PC-3 (cell line): ENCODE results near the gene TBXAS1. TPM values are rescaled to one million over a fixed set of nuclear protein-coding genes. Genes with fewer than 3 reads are reported as not detected.

ENCODE experiments used
- ATAC-seq: fragments of 200-7000 bp; cut with Tn5 transposase; 2 replicates; pipeline ENCODE4 v1.9.1; 2020; ENCODE audit warnings: mild to moderate bottlenecking, moderate library complexity
- BruUV-seq: library from RNA; stranded (reverse); fragments of 400-500 nt; replicated peaks from 2 replicates; lab custom pipeline; 2021; lab: Mats Ljungman, UMichigan
- CTCF ChIA-PET: fragments of 300-600 bp; sonication (Branson Sonifier 250); formaldehyde crosslinking; loops from one replicate; lab custom pipeline; 2022; ENCODE audit warnings: antibody characterized with exemption; lab: Charles Lee
- POLR2A ChIA-PET: fragments of 300-600 bp; sonication (Branson Sonifier 250); formaldehyde crosslinking; loops from one replicate; lab custom pipeline; 2022; ENCODE audit warnings: antibody characterized with exemption; ENCODE audit not compliant: unreplicated experiment; lab: Charles Lee
- DNase-seq: peaks from one replicate; pipeline ENCODE4 v3.0.0-alpha.2; 2015
- H2AFZ ChIP-seq: fragments of 300-600 bp; sonication (generic); 2 replicates; pipeline ENCODE4 v1.6.0; 2016; ENCODE audit warnings: antibody characterized with exemption, low read length
- H3F3A ChIP-seq: fragments of 300-600 bp; sonication (generic); one replicate; pipeline ENCODE4 v1.6.0; 2017; ENCODE audit warnings: antibody characterized with exemption, low read length, control low read depth, mild to moderate bottlenecking; ENCODE audit not compliant: unreplicated experiment
- H3K27ac ChIP-seq: fragments of 300-600 bp; sonication (generic); 2 replicates; pipeline ENCODE4 v1.5.1; 2016; ENCODE audit warnings: mild to moderate bottlenecking, low read length
- H3K27me3 ChIP-seq: fragments of 300-600 bp; sonication (generic); 2 replicates; pipeline ENCODE4 v1.6.1; 2016; ENCODE audit warnings: low read length, mixed read lengths
- H3K36me3 ChIP-seq: fragments of 300-600 bp; sonication (generic); 2 replicates; pipeline ENCODE4 v1.6.1; 2016; ENCODE audit warnings: low read depth, mixed run types, low read length, mixed read lengths
- H3K4me1 ChIP-seq: fragments of 300-600 bp; sonication (generic); 2 replicates; pipeline ENCODE4 v1.5.1; 2016; ENCODE audit warnings: low read length; ENCODE audit not compliant: insufficient read depth
- H3K4me2 ChIP-seq: fragments of 300-600 bp; sonication (generic); 2 replicates; pipeline ENCODE4 v1.6.0; 2016; ENCODE audit warnings: low read length
- H3K4me3 ChIP-seq: fragments of 300-600 bp; sonication (generic); 2 replicates; pipeline ENCODE4 v1.5.1; 2016; ENCODE audit warnings: mild to moderate bottlenecking, low read length, mixed read lengths
- H3K79me2 ChIP-seq: fragments of 300-600 bp; sonication (generic); 2 replicates; pipeline ENCODE4 v1.6.1; 2017; ENCODE audit warnings: low read length, mixed read lengths
- H3K9ac ChIP-seq: fragments of 300-600 bp; sonication (generic); 2 replicates; pipeline ENCODE4 v1.6.0; 2016; ENCODE audit warnings: mild to moderate bottlenecking, low read length
- H3K9me2 ChIP-seq: fragments of 300-600 bp; sonication (generic); replicated peaks from 2 replicates; pipeline ENCODE4 v1.6.1; 2016; ENCODE audit warnings: mixed run types, low read length, mixed read lengths
- H3K9me3 ChIP-seq: fragments of 300-600 bp; sonication (generic); 2 replicates; pipeline ENCODE4 v1.6.1; 2016; ENCODE audit warnings: low read length, mixed read lengths
- H4K20me1 ChIP-seq: fragments of 300-600 bp; sonication (generic); 2 replicates; pipeline ENCODE4 v1.6.1; 2016; ENCODE audit warnings: low read length, mixed read lengths
- CTCF ChIP-seq: fragments of 300-600 bp; sonication (generic); conservative IDR thresholded peaks from 2 replicates; pipeline ENCODE4 v1.5.1; 2017; ENCODE audit warnings: antibody characterized with exemption, low read depth, mild to moderate bottlenecking, low read length
- EZH2 ChIP-seq: fragments of 300-600 bp; sonication (generic); IDR thresholded peaks from one replicate; pipeline ENCODE4 v1.6.1; 2017; ENCODE audit warnings: antibody characterized with exemption, mild to moderate bottlenecking, low read length; ENCODE audit not compliant: unreplicated experiment
- EZH2phosphoT487 ChIP-seq: fragments of 300-600 bp; sonication (generic); IDR thresholded peaks from 2 replicates; pipeline ENCODE4 v1.6.1; 2018; ENCODE audit warnings: mild to moderate bottlenecking, antibody characterized with exemption, low read length, borderline replicate concordance
- intact Hi-C: fragments of 100-400 bp; cut with micrococcal nuclease; formaldehyde crosslinking; loops from 2 replicates; pipeline ENCODE4 v1.9.0; 2023
- total RNA-seq: library from RNA; depleted of rRNA; stranded (reverse); fragments of >200 nt; gene quantifications from 2 replicates; pipeline ENCODE4 v1.2.3, GENCODE V29; 2014

Gene TBXAS1
- total RNA-seq, 1 experiment from 2014 or later: 21.8 TPM

GRCh38 chr7:139930286-139930965 lies 101.4 kb downstream of the TBXAS1 start:
- no peak for DNase-seq
- Histone ChIP-seq H3F3A (no peaks in the 10 kb centered on the region), H3K27me3 (no peaks in the 10 kb centered on the region), H3K4me2 (no peak overlapping the region), H3K4me1 (no peaks in the 10 kb centered on the region), H3K9ac (no peak overlapping the region), H3K36me3 (no peaks in the 10 kb centered on the region), H3K27ac (no peak overlapping the region), H3K79me2 (no peaks in the 10 kb centered on the region), H2AFZ (no peak overlapping the region), H3K9me3 (no peaks in the 10 kb centered on the region), H3K4me3 (no peak overlapping the region), H3K9me2 (no peaks in the 10 kb centered on the region), H4K20me1 (no peaks in the 10 kb centered on the region)
- ATAC-seq: no peak
- no peak for TF ChIP-seq EZH2
- no peak for TF ChIP-seq EZH2phosphoT487
- TF ChIP-seq CTCF: no peak
- POLR2A ChIA-PET: no interaction called here
- CTCF ChIA-PET: no interaction called here
- no TSS peak for BruUV-seq
- intact Hi-C loops: no loop called here

DNA sequence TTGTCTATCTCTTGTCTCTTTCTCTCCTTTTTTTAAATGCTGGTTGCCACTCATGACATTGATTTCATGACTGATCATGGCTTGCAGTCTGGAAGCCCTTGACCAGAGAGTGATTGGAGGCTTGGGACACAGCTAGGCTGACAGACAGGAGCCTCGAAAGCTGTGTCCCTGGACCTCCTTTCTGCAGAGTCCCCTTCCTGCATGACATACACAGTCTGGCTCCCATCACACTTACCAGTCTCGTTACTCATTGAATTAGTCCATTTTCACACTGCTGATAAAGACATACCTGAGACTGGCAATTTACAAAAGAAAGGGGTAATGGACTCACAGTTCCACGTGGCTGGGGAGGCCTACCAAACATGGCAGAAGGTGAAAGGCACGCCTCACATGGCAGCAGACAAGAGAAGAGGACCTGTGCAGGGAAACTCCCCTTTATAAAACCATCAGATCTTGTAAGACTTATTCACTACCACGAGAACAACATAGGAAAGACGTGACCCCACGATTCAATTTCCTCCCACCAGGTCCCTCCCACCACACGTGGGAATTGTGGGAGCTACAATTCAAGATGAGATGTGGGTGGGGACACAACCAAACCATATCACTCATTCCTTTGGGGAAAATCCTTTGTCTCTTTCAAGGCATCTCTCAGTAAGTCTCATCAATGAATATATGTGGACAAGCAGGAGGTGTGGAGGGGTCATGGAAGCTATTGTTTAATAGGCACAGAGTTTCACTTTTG lies 102.3 kb downstream of the TBXAS1 start:
- no peaks in the 10 kb centered on the region for H3F3A ChIP-seq
- H3K79me2 ChIP-seq: no peaks in the 10 kb centered on the region
- no peaks in the 10 kb centered on the region for H3K9me2 ChIP-seq
- TF ChIP-seq EZH2phosphoT487: no peak
- TF ChIP-seq EZH2: no peak
- H3K4me2 ChIP-seq: no peak overlapping the region
- no peak overlapping the region for H3K9ac ChIP-seq
- intact Hi-C loops: no loop called here
- no peaks in the 10 kb centered on the region for H3K36me3 ChIP-seq
- H3K4me3 ChIP-seq: no peak overlapping the region
- H4K20me1 ChIP-seq: no peaks in the 10 kb centered on the region
- H3K4me1 ChIP-seq: no peaks in the 10 kb centered on the region
- no peak for DNase-seq
- CTCF ChIA-PET: no interaction called here
- no peaks in the 10 kb centered on the region for H3K9me3 ChIP-seq
- no peak overlapping the region for H2AFZ ChIP-seq
- H3K27me3 ChIP-seq: no peaks in the 10 kb centered on the region
- ATAC-seq: no peak
- POLR2A ChIA-PET: no interaction called here
- BruUV-seq: no TSS peak
- no peak overlapping the region for H3K27ac ChIP-seq

GRCh38 chr7:139932531-139932930 lies 103.5 kb downstream of the TBXAS1 start:
- no peak for ATAC-seq
- H3K9me2 ChIP-seq: no peaks in the 10 kb centered on the region
- H3K9ac ChIP-seq: no peak overlapping the region
- TF ChIP-seq EZH2phosphoT487 (no peak), CTCF (no peak), EZH2 (no peak)
- H3K4me1 ChIP-seq: peaks cover 7% of the 10 kb centered on the region
- H3K27me3 ChIP-seq: no peaks in the 10 kb centered on the region
- intact Hi-C loops: no loop called here
- no peak overlapping the region for H2AFZ ChIP-seq
- H4K20me1 ChIP-seq: no peaks in the 10 kb centered on the region
- H3K36me3 ChIP-seq: no peaks in the 10 kb centered on the region
- H3K79me2 ChIP-seq: no peaks in the 10 kb centered on the region
- no peak overlapping the region for H3K4me2 ChIP-seq
- H3F3A ChIP-seq: no peaks in the 10 kb centered on the region
- BruUV-seq: no TSS peak
- no peak overlapping the region for H3K4me3 ChIP-seq
- H3K27ac ChIP-seq: no peak overlapping the region
- H3K9me3 ChIP-seq: no peaks in the 10 kb centered on the region
- ChIA-PET POLR2A (no interaction called here), CTCF (no interaction called here)
- no peak for DNase-seq
